Activated CD4-positive, alpha-beta T cell treated with anti-CD3 and anti-CD28 coated beads for 36 hours (primary cell): ENCODE measurements around the gene CHAD. TPM values are rescaled to one million over a fixed set of nuclear protein-coding genes. Genes with fewer than 3 reads are reported as not detected.
"Not testable (repeated sequence)": the region's sequence is repeated elsewhere in the genome, so short reads cannot be mapped to it uniquely, and the experiment has no call there.

Experiments
- ATAC-seq: fragments of 200-7000 bp; cut with Tn5 transposase; one replicate; pipeline ENCODE4 v1.10.0; 2021; ENCODE audit warnings: mild to moderate bottlenecking, moderate library complexity
- CTCF ChIA-PET: fragments of 350-600 bp; sonication (Branson Sonifier 250); formaldehyde crosslinking; loops from one replicate; lab custom pipeline; 2021; ENCODE audit warnings: antibody characterized with exemption; lab: Charles Lee
- POLR2A ChIA-PET: fragments of 350-600 bp; sonication (Branson Sonifier 250); formaldehyde crosslinking; loops from one replicate; lab custom pipeline; 2021; ENCODE audit warnings: antibody characterized with exemption, inconsistent platforms; lab: Charles Lee
- DNase-seq: peaks from one replicate; pipeline ENCODE4 v3.0.0-alpha.2; 2020
- H3K27ac Mint-ChIP-seq: one replicate; pipeline ENCODE4 v1.8.0; 2021; ENCODE audit warnings: mixed read lengths
- H3K27me3 Mint-ChIP-seq: one replicate; pipeline ENCODE4 v1.8.0; 2021; ENCODE audit warnings: mixed read lengths
- H3K36me3 Mint-ChIP-seq: one replicate; pipeline ENCODE4 v1.8.0; 2021; ENCODE audit warnings: low read depth, mixed read lengths
- H3K4me1 Mint-ChIP-seq: one replicate; pipeline ENCODE4 v1.8.0; 2021; ENCODE audit warnings: mixed read lengths
- H3K4me3 Mint-ChIP-seq: one replicate; pipeline ENCODE4 v1.8.0; 2021; ENCODE audit warnings: mild to moderate bottlenecking, moderate library complexity, mixed read lengths
- H3K9me3 Mint-ChIP-seq: one replicate; pipeline ENCODE4 v1.8.0; 2021; ENCODE audit warnings: low read depth, mixed read lengths
- intact Hi-C, 2 experiments: fragments of 100-400 bp; cut with DNase I in 1 of 2; cut with micrococcal nuclease in 1 of 2; formaldehyde crosslinking; loops; one replicate each; pipeline versions ENCODE4 v1.14.2 to v1.15.1; 2022 to 2024; cut with DNase I, micrococcal nuclease
- total RNA-seq, 2 experiments: library from RNA; stranded (reverse); gene quantifications; one replicate each; pipeline ENCODE4 v1.2.3, GENCODE V29; 2021

Gene CHAD
- total RNA-seq, 2 experiments from 2014 or later, result not detected

DNA sequence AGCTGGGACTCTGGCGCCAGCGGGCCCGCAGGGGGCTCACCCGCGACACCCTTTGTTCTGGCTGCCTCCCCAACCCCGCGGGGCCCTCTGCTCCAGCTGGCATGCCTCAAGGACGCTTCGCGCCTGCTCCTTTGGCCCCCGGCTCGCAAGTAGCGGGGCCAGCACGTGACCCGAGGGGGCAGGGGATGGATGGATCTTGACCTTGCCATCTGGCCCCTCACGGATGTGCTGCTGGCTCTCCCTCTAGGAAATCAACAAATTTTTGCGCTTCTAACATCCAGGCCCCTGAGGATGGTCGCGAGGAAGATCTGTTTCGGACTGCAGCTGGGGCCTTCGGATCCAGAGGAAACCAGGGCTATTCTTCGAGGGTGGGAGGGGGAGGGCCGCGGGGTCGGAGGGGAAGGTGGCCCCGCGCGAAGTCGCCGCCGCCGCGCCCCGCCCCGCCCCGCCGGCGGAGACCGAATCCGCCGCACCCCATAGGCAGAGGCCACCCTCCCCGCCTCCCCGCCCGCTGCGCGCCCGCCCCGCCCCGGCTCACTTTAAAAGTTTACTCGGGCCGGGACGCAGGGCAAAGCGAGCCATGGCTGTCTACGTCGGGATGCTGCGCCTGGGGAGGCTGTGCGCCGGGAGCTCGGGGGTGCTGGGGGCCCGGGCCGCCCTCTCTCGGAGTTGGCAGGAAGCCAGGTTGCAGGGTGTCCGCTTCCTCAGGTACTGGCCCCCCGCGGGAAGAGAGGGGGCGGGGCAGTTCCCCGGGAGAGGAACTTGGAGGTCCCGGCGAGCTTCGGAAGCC lies 42.8 kb downstream of the CHAD start, which contains the start of gene ACSF2:
ACSF2 (plus strand) TSS at position 537 of the 790 bp plus-strand sequence; CDS start at position 581, 44 bp downstream.
- POLR2A ChIA-PET, result no interaction called here
- H3K4me3 Mint-ChIP-seq, result peak within 1 kb of the TSS; percentile 76
- peak within 1 kb of the TSS; percentile 70 for H3K27ac Mint-ChIP-seq
- no peaks in the 10 kb centered on the region for H3K36me3 Mint-ChIP-seq
- no peaks in the 10 kb centered on the region for H3K27me3 Mint-ChIP-seq
- H3K9me3 Mint-ChIP-seq, result no peaks in the 10 kb centered on the region
- intact Hi-C loops, result loop anchor here in 1 of 2 experiments (1.0 to 2.0 kb wide), 4 partner anchors 29 to 281 kb away; partner anchors contain the start of genes ANKRD40, EME1, LRRC59 and MRPL27
- CTCF ChIA-PET, result interaction anchor here (0.6 to 4.1 kb wide), 6 partner anchors 9 to 519 kb away, joined by 3 to 22 read pairs (median 3); partner anchors contain the start of genes COL1A1 and LRRC59
- ATAC-seq (peak; percentile 84), DNase-seq (peak; percentile 86)
- peaks cover 32% of the 10 kb centered on the region for H3K4me1 Mint-ChIP-seq

DNA sequence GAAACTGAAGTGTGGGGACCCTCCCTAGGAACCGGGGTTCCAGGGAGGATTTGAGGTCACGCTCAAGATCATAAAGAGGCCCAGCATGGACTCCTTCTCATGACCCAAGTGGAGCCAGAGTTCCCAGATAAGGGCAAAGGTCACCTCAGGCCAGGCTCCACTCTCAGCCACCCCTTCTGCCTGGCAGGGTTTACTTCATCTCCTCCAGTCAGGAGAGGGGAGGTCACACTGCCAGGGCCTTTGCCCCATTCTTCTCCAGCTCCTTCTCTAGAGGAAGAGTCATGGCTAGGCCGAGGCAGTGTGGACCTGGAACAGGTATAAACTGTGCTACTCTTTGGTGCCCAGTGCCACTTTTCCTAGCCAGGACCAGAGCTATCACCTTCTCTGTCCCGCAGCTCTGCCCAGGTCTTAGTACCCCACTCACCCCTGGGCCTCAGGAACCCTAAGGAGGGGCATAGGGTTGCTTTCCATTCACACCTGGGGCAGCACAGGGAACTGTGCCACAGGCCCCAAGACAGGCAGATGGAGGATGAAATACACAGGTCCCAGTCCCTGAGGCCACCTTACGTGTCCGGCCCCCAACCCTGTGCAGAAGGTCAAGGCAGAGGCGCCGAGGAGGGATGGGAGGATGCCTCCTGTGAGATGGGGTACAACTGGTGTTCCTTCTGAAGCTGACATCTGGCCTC lies 43.5 kb downstream of the CHAD start:
- Mint-ChIP-seq H3K4me3 (peak overlapping the region; percentile 76), H3K9me3 (no peaks in the 10 kb centered on the region), H3K36me3 (no peaks in the 10 kb centered on the region), H3K4me1 (peaks cover 35% of the 10 kb centered on the region), H3K27me3 (no peaks in the 10 kb centered on the region), H3K27ac (peak overlapping the region; percentile 18)
- no peak for DNase-seq
- POLR2A ChIA-PET, result interaction anchor here (0.6 kb wide), 1 partner anchor 27 kb away, joined by 4 read pairs; the partner anchor contains the start of gene LRRC59
- ATAC-seq, result no peak
- CTCF ChIA-PET, result interaction anchor here (0.6 to 4.1 kb wide), 3 partner anchors 10 to 28 kb away, joined by 3 to 22 read pairs (median 3); partner anchors contain the start of gene LRRC59
- intact Hi-C loops, result no loop called here

DNA sequence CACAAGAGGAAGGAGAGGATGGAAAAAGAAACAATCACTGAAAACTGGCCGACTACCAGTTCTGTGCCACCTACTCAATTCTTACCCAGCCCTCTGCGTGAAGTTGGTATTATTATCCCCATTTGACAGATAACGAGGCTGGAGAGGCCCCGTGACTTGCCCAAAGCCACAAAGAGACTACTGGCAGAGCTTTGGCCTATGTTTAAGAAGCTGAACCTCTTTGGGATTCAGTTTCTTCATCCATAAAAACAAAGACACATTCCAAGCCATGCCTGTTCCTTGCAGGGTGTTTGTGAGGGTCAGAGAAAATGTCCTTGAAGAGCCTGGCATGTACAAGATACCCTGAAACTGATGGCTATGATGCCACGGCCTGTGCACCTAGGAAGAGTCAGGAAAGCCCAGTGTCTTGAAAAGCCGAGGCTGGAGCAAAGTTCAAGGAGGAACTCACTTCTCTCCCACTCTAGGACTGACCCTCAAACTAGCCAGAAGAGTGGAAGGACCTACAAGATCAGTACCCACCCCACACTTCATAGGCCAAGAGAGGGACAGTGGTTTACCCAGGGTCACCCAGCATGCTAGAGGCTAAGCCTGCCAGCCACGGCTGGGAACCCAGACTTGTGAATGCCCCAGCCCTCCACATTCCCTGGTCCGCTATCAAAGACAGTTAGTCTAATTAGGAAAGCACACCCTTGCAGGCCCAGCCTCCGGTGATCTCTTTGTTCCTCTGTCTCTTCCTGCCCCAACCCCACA lies 44.3 kb downstream of the CHAD start:
- ATAC-seq, result no peak

DNA sequence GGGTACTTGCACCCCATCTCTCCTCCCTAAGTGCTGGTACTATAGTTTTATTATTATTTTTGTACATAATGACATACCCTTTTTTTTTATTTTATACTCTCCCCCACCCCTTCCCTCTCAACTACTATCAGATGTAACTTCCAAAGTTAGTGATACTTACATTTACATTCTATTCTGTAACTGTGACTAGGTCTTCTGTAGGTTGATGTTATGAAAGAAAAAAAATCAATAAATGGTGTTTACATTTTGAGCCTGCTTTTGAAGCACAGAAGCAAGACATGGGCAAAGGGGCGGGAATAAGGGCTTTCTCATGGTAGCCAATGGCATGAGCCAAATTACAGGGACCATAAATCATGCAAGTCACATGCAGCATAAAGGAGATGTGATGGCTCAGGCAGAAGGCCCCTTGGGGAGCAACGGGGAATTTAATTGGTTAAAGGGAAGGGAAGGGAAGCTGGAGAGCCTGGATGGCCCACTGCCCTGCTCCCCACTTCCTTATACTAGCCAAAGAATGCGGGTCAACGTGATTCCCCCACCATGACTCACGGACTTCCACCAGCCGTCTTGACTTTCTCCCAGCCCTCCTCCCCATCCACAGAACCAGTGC lies 45.0 kb downstream of the CHAD start:
- H3K9me3 Mint-ChIP-seq, result peaks cover 2% of the 10 kb centered on the region
- peaks cover 35% of the 10 kb centered on the region for H3K4me1 Mint-ChIP-seq
- CTCF ChIA-PET, result no interaction called here
- intact Hi-C loops, result no loop called here
- H3K27me3 Mint-ChIP-seq, result no peaks in the 10 kb centered on the region
- POLR2A ChIA-PET, result no interaction called here
- ATAC-seq (no peak), DNase-seq (no peak)
- no peak overlapping the region for H3K27ac Mint-ChIP-seq
- H3K4me3 Mint-ChIP-seq, result no peak overlapping the region
- no peaks in the 10 kb centered on the region for H3K36me3 Mint-ChIP-seq

More for the DNA sequence above, 44.3 kb downstream of the CHAD start:
- Mint-ChIP-seq H3K36me3 (no peaks in the 10 kb centered on the region), H3K27ac (no peak overlapping the region), H3K4me3 (no peak overlapping the region), H3K4me1 (peaks cover 35% of the 10 kb centered on the region), H3K27me3 (no peaks in the 10 kb centered on the region), H3K9me3 (no peaks in the 10 kb centered on the region)
- DNase-seq, result no peak
- CTCF ChIA-PET, result no interaction called here
- POLR2A ChIA-PET, result interaction anchor here (0.6 kb wide), 1 partner anchor 27 kb away, joined by 4 read pairs; the partner anchor contains the start of gene LRRC59
- intact Hi-C loops, result no loop called here

DNA sequence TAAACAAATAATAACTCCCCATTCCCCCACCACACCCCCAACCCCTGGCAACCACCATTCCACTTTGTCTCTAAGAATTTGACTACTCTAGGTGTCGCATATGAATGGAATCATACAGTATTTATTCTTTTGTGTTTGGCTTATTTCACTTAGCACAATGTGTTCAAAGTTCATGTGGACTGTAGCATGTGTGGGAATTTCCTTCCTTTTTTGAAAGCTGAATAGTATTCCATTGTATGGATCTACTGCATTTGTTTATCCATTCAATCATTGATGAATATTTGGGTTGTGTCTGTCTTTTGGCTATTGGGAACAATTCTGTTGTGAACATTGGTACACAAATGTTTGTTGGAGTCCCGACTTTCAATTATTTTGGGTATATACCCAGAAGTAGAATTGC lies 45.9 kb downstream of the CHAD start:
- peaks cover 33% of the 10 kb centered on the region for H3K4me1 Mint-ChIP-seq
- CTCF ChIA-PET, result interaction anchor here (0.6 to 2.3 kb wide), 2 partner anchors 25 to 56 kb away, joined by 3 to 16 read pairs; partner anchors contain the start of gene LRRC59
- ATAC-seq (no peak), DNase-seq (no peak)
- H3K27ac Mint-ChIP-seq, result no peak overlapping the region
- H3K36me3 Mint-ChIP-seq, result no peaks in the 10 kb centered on the region
- no peaks in the 10 kb centered on the region for H3K27me3 Mint-ChIP-seq
- H3K4me3 Mint-ChIP-seq, result no peak overlapping the region
- intact Hi-C loops, result no loop called here
- POLR2A ChIA-PET, result no interaction called here
- peaks cover 2% of the 10 kb centered on the region for H3K9me3 Mint-ChIP-seq

DNA sequence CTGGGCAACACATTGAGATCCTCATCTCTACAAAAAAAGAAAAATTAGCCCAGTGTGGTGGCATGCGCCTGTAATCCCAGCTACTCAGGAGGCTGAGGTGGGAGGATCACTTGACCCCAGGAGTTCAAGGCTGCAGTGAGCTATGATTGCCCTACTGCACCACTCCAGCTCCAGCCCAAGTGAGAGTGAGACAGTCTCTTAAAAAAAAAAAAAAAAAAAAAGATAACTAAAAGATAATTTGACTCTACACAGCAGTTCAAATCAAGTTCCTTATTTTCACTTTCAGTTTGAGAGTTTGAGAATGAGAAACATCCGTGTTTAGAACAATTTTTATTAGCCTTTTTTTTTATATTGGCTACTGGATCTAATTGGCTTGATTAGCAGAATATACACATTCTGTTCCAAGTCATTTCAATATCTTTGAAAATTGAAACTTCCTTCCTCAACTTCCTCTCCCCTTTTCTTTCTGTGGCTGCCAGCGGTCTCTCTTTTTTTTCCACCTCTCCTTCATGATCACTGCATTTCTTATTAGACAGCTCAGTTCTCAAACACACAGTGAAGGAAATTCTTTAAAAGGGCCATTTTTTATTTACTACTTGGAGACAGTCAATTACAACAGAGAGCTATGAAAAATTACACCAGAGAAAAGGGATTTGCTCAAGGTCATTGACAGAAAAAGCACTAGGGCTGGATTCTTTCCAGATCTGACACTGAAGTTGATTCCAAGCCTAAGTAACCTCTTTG lies 47.2 kb downstream of the CHAD start:
- ChIA-PET CTCF (interaction anchor here (0.5 to 2.3 kb wide), 5 partner anchors 24 to 1983 kb away, joined by 3 to 16 read pairs (median 4); partner anchors contain the start of genes LRRC59 and PPP1R9B), POLR2A (interaction anchor here (0.6 to 1.0 kb wide), 5 partner anchors 24 to 633 kb away, joined by 3 to 4 read pairs (median 3); partner anchors contain the start of genes KAT7, LRRC59 and TOB1)
- Mint-ChIP-seq H3K27me3 (no peaks in the 10 kb centered on the region), H3K4me1 (peaks cover 22% of the 10 kb centered on the region), H3K4me3 (peak overlapping the region; percentile 61), H3K36me3 (no peaks in the 10 kb centered on the region), H3K27ac (peak overlapping the region; percentile 88), H3K9me3 (peaks cover 2% of the 10 kb centered on the region)
- peak; percentile 17 for DNase-seq
- intact Hi-C loops, result loop anchor here in 1 of 2 experiments (1.0 kb wide), 1 partner anchor 24 kb away; the partner anchor contains the start of gene LRRC59
- peak; percentile 63 for ATAC-seq

DNA sequence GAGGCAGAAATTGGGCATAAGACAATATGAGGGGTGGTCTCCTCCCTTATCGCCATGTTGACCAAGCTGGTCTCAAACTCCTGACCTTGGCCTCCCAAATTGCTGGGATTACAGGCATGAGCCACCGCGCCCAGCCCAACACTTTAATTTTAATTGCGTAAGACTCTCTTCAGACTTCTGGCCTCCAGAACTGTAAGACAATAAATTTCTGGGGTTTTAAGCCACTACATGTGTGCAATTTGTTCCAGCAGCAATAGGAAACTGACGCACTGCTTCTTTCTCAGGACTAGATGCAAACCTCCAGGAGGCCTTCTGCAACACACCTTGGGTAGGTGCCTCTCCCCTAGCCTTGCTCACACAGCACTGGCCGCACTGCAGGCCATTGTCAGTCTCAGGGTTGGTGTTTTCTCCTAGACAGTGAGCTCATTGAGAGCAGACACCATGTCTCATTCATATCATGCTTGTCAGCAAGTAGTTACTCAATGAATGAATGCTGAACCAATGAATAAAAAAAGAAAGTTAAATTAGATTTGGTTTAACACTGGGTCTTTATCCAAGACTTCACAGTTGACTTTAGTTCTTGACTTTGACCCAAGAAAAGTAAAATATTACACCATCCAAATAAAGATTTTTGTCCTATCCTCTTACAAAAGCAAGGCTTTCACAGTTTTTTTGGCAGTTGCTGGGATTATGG lies 48.1 kb downstream of the CHAD start:
- ChIA-PET CTCF (interaction anchor here (0.6 to 2.3 kb wide), 4 partner anchors 23 to 270 kb away, joined by 3 to 16 read pairs (median 3); partner anchors contain the start of genes LRRC59 and PPP1R9B), POLR2A (interaction anchor here (0.6 to 0.7 kb wide), 3 partner anchors 74 to 632 kb away, joined by 3 to 4 read pairs (median 3); partner anchors contain the start of gene KAT7)
- Mint-ChIP-seq H3K36me3 (no peaks in the 10 kb centered on the region), H3K27me3 (no peaks in the 10 kb centered on the region), H3K4me1 (peaks cover 19% of the 10 kb centered on the region), H3K9me3 (peaks cover 2% of the 10 kb centered on the region), H3K4me3 (no peak overlapping the region), H3K27ac (peak overlapping the region; percentile 88)
- ATAC-seq (no peak), DNase-seq (no peak)
- intact Hi-C loops, result loop anchor here in 1 of 2 experiments (1.0 kb wide), 1 partner anchor 23 kb away; the partner anchor contains the start of gene LRRC59

DNA sequence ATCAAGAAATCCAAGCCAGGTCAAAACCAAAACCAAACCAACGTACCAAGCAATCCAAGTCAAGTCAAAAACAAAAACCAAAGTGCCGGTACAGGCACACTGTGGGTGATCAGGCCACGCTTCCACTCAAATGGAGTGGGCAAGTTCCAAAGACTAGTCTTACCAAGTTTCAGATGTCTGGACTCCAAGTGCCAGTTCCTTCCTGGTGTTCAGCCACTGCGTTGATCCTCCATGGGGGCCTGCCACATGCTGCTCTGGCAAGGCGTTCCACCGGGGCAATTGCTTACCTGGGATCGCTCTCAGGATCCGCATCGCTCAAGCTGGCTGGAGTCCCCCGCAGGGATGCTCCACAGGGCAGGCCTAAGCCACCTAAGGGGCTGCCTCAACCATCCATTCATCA lies 49.1 kb downstream of the CHAD start:
- H3K27me3 Mint-ChIP-seq, H3K9me3 Mint-ChIP-seq, H3K27ac Mint-ChIP-seq, DNase-seq, H3K36me3 Mint-ChIP-seq, ATAC-seq, POLR2A ChIA-PET, intact Hi-C loops, H3K4me3 Mint-ChIP-seq: not testable (repeated sequence)
- H3K4me1 Mint-ChIP-seq, result peaks cover 15% of the 10 kb centered on the region
- CTCF ChIA-PET, result interaction anchor here (0.9 kb wide), 1 partner anchor 22 kb away, joined by 3 read pairs; the partner anchor contains the start of gene LRRC59

DNA sequence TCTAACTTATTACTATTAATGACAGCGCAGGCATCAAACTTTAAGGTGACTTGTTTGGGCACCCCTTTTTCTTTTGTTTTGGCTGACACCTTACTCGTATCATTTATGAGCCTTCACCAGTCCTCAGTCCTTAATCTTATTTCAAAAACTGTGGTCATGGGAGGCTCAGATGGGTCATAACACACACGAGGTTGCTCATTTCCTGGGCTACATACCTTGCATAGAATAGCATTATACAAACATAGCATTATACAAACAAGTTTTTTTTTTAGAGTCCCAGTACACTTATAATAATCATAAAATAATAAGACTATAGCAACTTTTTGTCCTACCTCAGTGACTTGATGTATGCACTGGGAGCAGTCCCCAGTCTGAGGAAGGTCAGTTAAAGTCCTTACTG lies 53.9 kb downstream of the CHAD start:
- no peak overlapping the region for H3K4me3 Mint-ChIP-seq
- POLR2A ChIA-PET, result no interaction called here
- no peak overlapping the region for H3K27ac Mint-ChIP-seq
- DNase-seq (no peak), ATAC-seq (no peak)
- CTCF ChIA-PET, result interaction anchor here (2.7 kb wide), 1 partner anchor 17 kb away, joined by 11 read pairs; the partner anchor contains the start of gene LRRC59
- H3K36me3 Mint-ChIP-seq, result no peaks in the 10 kb centered on the region
- no peaks in the 10 kb centered on the region for H3K4me1 Mint-ChIP-seq
- peaks cover 2% of the 10 kb centered on the region for H3K9me3 Mint-ChIP-seq
- intact Hi-C loops, result no loop called here
- H3K27me3 Mint-ChIP-seq, result peaks cover 5% of the 10 kb centered on the region
